HPDE6-E6E7 (cell line): ENCODE measurements around the gene MFAP5.
"Not testable (repeated sequence)": the region's sequence is repeated elsewhere in the genome, so short reads cannot be mapped to it uniquely, and the experiment has no call there.

Experiments used
- DNase-seq: peaks from one replicate; pipeline ENCODE4 v3.0.0; 2011; ENCODE audit warnings: missing footprints; ENCODE audit errors: extremely low spot score

Gene MFAP5

GRCh38 chr12:8675591-8676036 is 13.0 kb upstream of the MFAP5 start:
- DNase-seq = no peak

- DNase-seq = no peak
Observed at GRCh38 chr12:8672381-8672780, 9.8 kb upstream of the MFAP5 start.

GRCh38 chr12:8668441-8668840 is 5.8 kb upstream of the MFAP5 start:
- DNase-seq = no peak

- DNase-seq = no peak
Observed at GRCh38 chr12:8667270-8667669, 4.6 kb upstream of the MFAP5 start.

- DNase-seq = no peak
Observed at GRCh38 chr12:8665759-8666158, 3.1 kb upstream of the MFAP5 start.

GRCh38 chr12:8664228-8664913 is 1.7 kb upstream of the MFAP5 start:
- DNase-seq = no peak

GRCh38 chr12:8661751-8662150 is 875 bp downstream of the MFAP5 start:
- DNase-seq = no peak

GRCh38 chr12:8661016-8661415 is 1.6 kb downstream of the MFAP5 start:
- no peak for DNase-seq

- peak; percentile 50 for DNase-seq
Observed at GRCh38 chr12:8658346-8658745, 4.3 kb downstream of the MFAP5 start.

- no peak for DNase-seq
Observed at GRCh38 chr12:8655421-8655820, 7.2 kb downstream of the MFAP5 start.

- DNase-seq = no peak
Observed at GRCh38 chr12:8648576-8649205, 13.9 kb downstream of the MFAP5 start.

- no peak for DNase-seq
Observed at GRCh38 chr12:8647968-8648367, 14.7 kb downstream of the MFAP5 start.

GRCh38 chr12:8644345-8645248 is 18.0 kb downstream of the MFAP5 start:
- peak; percentile 20 for DNase-seq

- no peak for DNase-seq
Observed at GRCh38 chr12:8642775-8643174, 19.9 kb downstream of the MFAP5 start.

- DNase-seq = no peak
Observed at GRCh38 chr12:8639936-8640335, 22.7 kb downstream of the MFAP5 start.

- no peak for DNase-seq
Observed at GRCh38 chr12:8638951-8639350, 23.7 kb downstream of the MFAP5 start.

- no peak for DNase-seq
Observed at GRCh38 chr12:8637666-8638065, 25.0 kb downstream of the MFAP5 start.

- no peak for DNase-seq
Observed at GRCh38 chr12:8637244-8637643, 25.4 kb downstream of the MFAP5 start.

GRCh38 chr12:8636581-8636980 is 26.0 kb downstream of the MFAP5 start:
- DNase-seq = no peak

- not testable (repeated sequence) for DNase-seq
Observed at GRCh38 chr12:8636007-8636346, 26.6 kb downstream of the MFAP5 start.

GRCh38 chr12:8635342-8636006 is 27.2 kb downstream of the MFAP5 start:
- not testable (repeated sequence) for DNase-seq

- no peak for DNase-seq
Observed at GRCh38 chr12:8630131-8630530, 32.5 kb downstream of the MFAP5 start.
